ENCODE measurements around the gene SLC15A3. TPM values are rescaled to one million over a fixed set of nuclear protein-coding genes. Genes with fewer than 3 reads are reported as not detected.

SLC15A3 gene
- polyA plus RNA-seq, 1 of the 3 experiments (the other 2 are of a cell fraction): not detected

DNA sequence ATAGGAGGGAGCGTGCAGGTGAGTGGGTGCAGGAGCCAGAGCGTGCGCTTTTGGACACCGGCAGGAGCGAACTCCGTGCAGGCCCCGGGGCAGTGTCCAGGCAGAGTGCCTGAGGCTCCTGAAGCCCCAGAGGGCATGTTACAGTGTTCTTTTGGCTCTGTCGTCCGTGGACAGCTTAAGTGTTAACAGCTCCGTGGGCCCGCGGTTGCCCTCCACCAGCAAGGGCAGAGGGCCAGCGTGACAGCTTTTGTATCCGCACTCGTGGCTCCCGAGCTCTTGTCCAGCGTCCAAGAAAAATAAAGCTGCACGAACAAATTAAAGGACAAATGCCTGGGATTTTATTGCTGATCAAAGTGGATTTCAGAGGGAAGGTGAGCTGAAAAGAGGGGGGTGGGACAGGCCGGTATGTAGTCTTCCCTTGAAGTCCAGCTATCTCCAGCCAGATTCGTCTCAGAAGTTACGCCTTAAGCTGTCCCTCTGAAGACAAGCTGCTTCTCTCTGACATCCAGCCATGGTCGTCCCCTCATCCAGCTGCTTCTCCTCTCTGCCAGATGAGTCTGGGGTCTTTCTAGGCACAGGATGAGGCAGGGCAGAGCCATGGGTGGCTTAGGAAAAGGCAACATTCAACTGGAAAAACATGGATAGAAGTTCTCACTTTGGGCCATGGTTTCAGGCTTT, 39.0 kb downstream of the SLC15A3 start:
- no peak for DNase-seq
- Histone ChIP-seq H4K20me1 (ENCODE audit: insufficient read depth) (no peaks in the 10 kb centered on the region; the same call in 1 of the 2 replicates), H3K9me3 (no peaks in the 10 kb centered on the region), H3K9me2 (no peaks in the 10 kb centered on the region), H3K4me2 (peak overlapping the region; percentile 98), H3K27ac (ENCODE audit: low read depth in 2 of 2, low read length in 1 of 2) (peak overlapping the region; percentile 93 to 100), H3K79me2 (ENCODE audit: insufficient read depth) (peaks cover 28% of the 10 kb centered on the region), H3K36me3 (replicated peaks in 1 of 2; ENCODE audit: control insufficient read depth in 1 of 2, insufficient read depth in 2 of 2, low read length in 1 of 2) (no peaks in the 10 kb centered on the region), H3K4me3 (ENCODE audit: low read depth in 2 of 2, low read length in 1 of 2) (peak overlapping the region in 1 of 2 experiments; percentile 80; a peak in 1 of 4 replicates), H3K4me1 (ENCODE audit: control insufficient read depth in 1 of 2, insufficient read depth in 2 of 2, low read depth in 1 of 2, low read length in 1 of 2) (peaks cover 7 to 20% of the 10 kb centered on the region in 2 experiments; a peak in 1 of 4 replicates), H2AFZ (ENCODE audit: low read depth) (peak overlapping the region; percentile 98), H3K9ac (peak overlapping the region; percentile 76; the same call in 1 of the 2 replicates), H3F3A (replicated peaks; ENCODE audit: insufficient read depth) (no peaks in the 10 kb centered on the region), H3K27me3 (ENCODE audit: insufficient read depth) (no peaks in the 10 kb centered on the region; the same call in 1 of the 2 replicates)
- ChIA-PET CTCF (interaction anchor here (0.9 to 3.9 kb wide), 6 partner anchors 13 to 217 kb away, joined by 3 to 38 read pairs (median 5); no protein-coding TSS in a partner anchor), POLR2A (interaction anchor here (0.9 to 2.1 kb wide), 3 partner anchors 7 to 27 kb away, joined by 3 to 8 read pairs (median 5); partner anchors contain the start of genes PRPF19 and TMEM132A)
- TF ChIP-seq FOXM1 (IDR thresholded peaks at IDR 0.05; ENCODE audit: low read depth) (no peak), TEAD4 (IDR thresholded peaks at IDR 0.05; ENCODE audit: borderline replicate concordance, insufficient read depth) (no peak), NFIC (IDR thresholded peaks at IDR 0.05; ENCODE audit: borderline replicate concordance) (no peak), TAF1 (IDR thresholded peaks at IDR 0.05; ENCODE audit: borderline replicate concordance, low read depth, low read length) (no peak), POLR2AphosphoS5 (IDR thresholded peaks at IDR 0.05; ENCODE audit: low read depth, low read length) (no peak), ELF1 (IDR thresholded peaks at IDR 0.05) (no peak), RAD21 (IDR thresholded peaks at IDR 0.05; ENCODE audit: low read length) (no peak), EP300 (IDR thresholded peaks at IDR 0.05; ENCODE audit: borderline replicate concordance in 1 of 2, low read depth in 1 of 2, low read length in 1 of 2) (no peak), FOSL2 (IDR thresholded peaks at IDR 0.05; ENCODE audit: borderline replicate concordance, low read depth) (no peak), GATA2 (CRISPR knock-in tag; IDR thresholded peaks at IDR 0.05) (no peak), YY1 (IDR thresholded peaks at IDR 0.05; ENCODE audit: low read depth) (no peak), MEF2A (IDR thresholded peaks at IDR 0.05; ENCODE audit: borderline replicate concordance, low read depth) (no peak), SMC3 (IDR thresholded peaks at IDR 0.05; ENCODE audit: low read depth, low read length) (no peak), RCOR1 (IDR thresholded peaks at IDR 0.05; ENCODE audit: low read length) (no peak), SIN3A (IDR thresholded peaks at IDR 0.05; ENCODE audit: borderline replicate concordance, low read depth, low read length) (no peak), NRF1 (IDR thresholded peaks at IDR 0.05; ENCODE audit: low read depth, low read length) (no peak)
- TF ChIP-seq, protein P1, sequence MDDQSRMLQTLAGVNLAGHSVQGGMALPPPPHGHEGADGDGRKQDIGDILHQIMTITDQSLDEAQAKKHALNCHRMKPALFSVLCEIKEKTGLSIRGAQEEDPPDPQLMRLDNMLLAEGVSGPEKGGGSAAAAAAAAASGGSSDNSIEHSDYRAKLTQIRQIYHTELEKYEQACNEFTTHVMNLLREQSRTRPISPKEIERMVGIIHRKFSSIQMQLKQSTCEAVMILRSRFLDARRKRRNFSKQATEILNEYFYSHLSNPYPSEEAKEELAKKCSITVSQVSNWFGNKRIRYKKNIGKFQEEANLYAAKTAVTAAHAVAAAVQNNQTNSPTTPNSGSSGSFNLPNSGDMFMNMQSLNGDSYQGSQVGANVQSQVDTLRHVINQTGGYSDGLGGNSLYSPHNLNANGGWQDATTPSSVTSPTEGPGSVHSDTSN (IDR thresholded peaks at IDR 0.05): no peak
- TF ChIP-seq, protein P2, sequence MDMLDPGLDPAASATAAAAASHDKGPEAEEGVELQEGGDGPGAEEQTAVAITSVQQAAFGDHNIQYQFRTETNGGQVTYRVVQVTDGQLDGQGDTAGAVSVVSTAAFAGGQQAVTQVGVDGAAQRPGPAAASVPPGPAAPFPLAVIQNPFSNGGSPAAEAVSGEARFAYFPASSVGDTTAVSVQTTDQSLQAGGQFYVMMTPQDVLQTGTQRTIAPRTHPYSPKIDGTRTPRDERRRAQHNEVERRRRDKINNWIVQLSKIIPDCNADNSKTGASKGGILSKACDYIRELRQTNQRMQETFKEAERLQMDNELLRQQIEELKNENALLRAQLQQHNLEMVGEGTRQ (IDR thresholded peaks at IDR 0.05; ENCODE audit: borderline replicate concordance, low read depth, low read length): no peak
- TF ChIP-seq, protein P3, sequence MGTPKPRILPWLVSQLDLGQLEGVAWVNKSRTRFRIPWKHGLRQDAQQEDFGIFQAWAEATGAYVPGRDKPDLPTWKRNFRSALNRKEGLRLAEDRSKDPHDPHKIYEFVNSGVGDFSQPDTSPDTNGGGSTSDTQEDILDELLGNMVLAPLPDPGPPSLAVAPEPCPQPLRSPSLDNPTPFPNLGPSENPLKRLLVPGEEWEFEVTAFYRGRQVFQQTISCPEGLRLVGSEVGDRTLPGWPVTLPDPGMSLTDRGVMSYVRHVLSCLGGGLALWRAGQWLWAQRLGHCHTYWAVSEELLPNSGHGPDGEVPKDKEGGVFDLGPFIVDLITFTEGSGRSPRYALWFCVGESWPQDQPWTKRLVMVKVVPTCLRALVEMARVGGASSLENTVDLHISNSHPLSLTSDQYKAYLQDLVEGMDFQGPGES (IDR thresholded peaks at IDR 0.05; ENCODE audit: low read depth, low read length): no peak
- WGBS (ENCODE audit: low lambda C conversion rate): 79% methylated on average over 16 of the region's 22 CpGs

Measured in SK-N-SH (cell line).